H9 (cell line): Measurements from ENCODE around the gene ITGB8. TPM values are rescaled to one million over a fixed set of nuclear protein-coding genes. Genes with fewer than 3 reads are reported as not detected.

Source experiments
- DNase-seq: peaks from one replicate; pipeline ENCODE4 v3.0.0-alpha.2; 2017
- H2AFZ ChIP-seq: one replicate; pipeline ENCODE4 v1.6.1; 2013; ENCODE audit warnings: mild to moderate bottlenecking, low read length, control low read depth, moderate library complexity
- H2AK5ac ChIP-seq: 2 replicates; pipeline ENCODE4 v1.6.1; 2013; ENCODE audit warnings: low read length, control low read depth, mixed read lengths; ENCODE audit not compliant: insufficient read length
- H2BK120ac ChIP-seq: one replicate; pipeline ENCODE4 v1.6.1; 2013; ENCODE audit warnings: low read depth, mild to moderate bottlenecking, low read length, control low read depth, inconsistent platforms; ENCODE audit not compliant: poor library complexity, severe bottlenecking
- H2BK12ac ChIP-seq: 2 replicates; pipeline ENCODE4 v1.6.1; 2013; ENCODE audit warnings: low read length, control low read depth, mixed read lengths, low read depth; ENCODE audit not compliant: insufficient read length
- H2BK15ac ChIP-seq: 2 replicates; pipeline ENCODE4 v1.6.1; 2013; ENCODE audit warnings: low read depth, low read length, control low read depth
- H2BK20ac ChIP-seq: one replicate; pipeline ENCODE4 v1.6.1; 2013; ENCODE audit warnings: low read depth, mild to moderate bottlenecking, low read length, control low read depth, inconsistent platforms; ENCODE audit not compliant: poor library complexity, severe bottlenecking
- H2BK5ac ChIP-seq: 2 replicates; pipeline ENCODE4 v1.6.1; 2013; ENCODE audit warnings: low read length, control low read depth, mixed read lengths; ENCODE audit not compliant: insufficient read length
- H3K14ac ChIP-seq: 2 replicates; pipeline ENCODE4 v1.6.1; 2013; ENCODE audit warnings: low read length, control low read depth; ENCODE audit not compliant: insufficient read depth
- H3K18ac ChIP-seq: 2 replicates; pipeline ENCODE4 v1.6.1; 2013; ENCODE audit warnings: low read depth, mild to moderate bottlenecking, mixed read lengths, low read length, control low read depth; ENCODE audit not compliant: insufficient read length
- H3K23ac ChIP-seq: 2 replicates; pipeline ENCODE4 v1.6.1; 2013; ENCODE audit warnings: low read length, control low read depth, mixed read lengths, low read depth; ENCODE audit not compliant: insufficient read length
- H3K23me2 ChIP-seq: 2 replicates; pipeline ENCODE4 v1.6.1; 2013; ENCODE audit warnings: low read depth, mild to moderate bottlenecking, mixed read lengths, low read length, control low read depth; ENCODE audit not compliant: insufficient read length, poor library complexity, severe bottlenecking
- H3K27ac ChIP-seq: 2 replicates; pipeline ENCODE4 v1.5.1; 2013; ENCODE audit warnings: low read length, control low read depth, mixed read lengths, low read depth; ENCODE audit not compliant: insufficient read length
- H3K27me3 ChIP-seq: 2 replicates; pipeline ENCODE4 v1.6.1; 2013; ENCODE audit warnings: low read length, control low read depth, inconsistent platforms; ENCODE audit not compliant: insufficient read depth
- H3K4ac ChIP-seq: 2 replicates; pipeline ENCODE4 v1.6.1; 2013; ENCODE audit warnings: low read depth, mild to moderate bottlenecking, control low read depth, inconsistent platforms, low read length, moderate library complexity
- H3K4me1 ChIP-seq: 2 replicates; pipeline ENCODE4 v1.6.1; 2013; ENCODE audit warnings: low read length, control low read depth, inconsistent platforms; ENCODE audit not compliant: insufficient read depth
- H3K4me2 ChIP-seq: 2 replicates; pipeline ENCODE4 v1.6.1; 2013; ENCODE audit warnings: low read length, control low read depth, mixed read lengths; ENCODE audit not compliant: insufficient read length, insufficient read depth
- H3K56ac ChIP-seq: 2 replicates; pipeline ENCODE4 v1.6.1; 2013; ENCODE audit warnings: low read depth, mild to moderate bottlenecking, mixed read lengths, low read length, control low read depth; ENCODE audit not compliant: insufficient read length
- H3K79me1 ChIP-seq: 2 replicates; pipeline ENCODE4 v1.6.1; 2013; ENCODE audit warnings: low read depth, mild to moderate bottlenecking, moderate library complexity, low read length, control low read depth, inconsistent platforms; ENCODE audit not compliant: insufficient read depth, poor library complexity, severe bottlenecking
- H3K79me2 ChIP-seq: 2 replicates; pipeline ENCODE4 v1.6.1; 2013; ENCODE audit warnings: low read length, control low read depth, inconsistent platforms; ENCODE audit not compliant: insufficient read depth
- H3K9ac ChIP-seq: 2 replicates; pipeline ENCODE4 v1.6.1; 2013; ENCODE audit warnings: low read length, control low read depth, mixed read lengths; ENCODE audit not compliant: insufficient read length; ENCODE audit errors: extremely low read depth
- H3K9me3 ChIP-seq: one replicate; pipeline ENCODE4 v1.6.1; 2013; ENCODE audit warnings: low read depth, low read length, inconsistent platforms; ENCODE audit not compliant: control insufficient read depth
- H3T11ph ChIP-seq: one replicate; pipeline ENCODE4 v1.6.1; 2013; ENCODE audit warnings: mild to moderate bottlenecking, low read length, control low read depth, inconsistent platforms
- H4K20me1 ChIP-seq: one replicate; pipeline ENCODE4 v1.6.1; 2013; ENCODE audit not compliant: control insufficient read depth, insufficient read length, insufficient read depth
- H4K5ac ChIP-seq: 2 replicates; pipeline ENCODE4 v1.6.1; 2013; ENCODE audit warnings: low read depth, mild to moderate bottlenecking, mixed read lengths, low read length, control low read depth; ENCODE audit not compliant: insufficient read length
- H4K8ac ChIP-seq: replicated peaks from 2 replicates; pipeline ENCODE4 v1.6.1; 2013; ENCODE audit warnings: low read length, control low read depth, mixed read lengths, low read depth; ENCODE audit not compliant: insufficient read length
- H4K91ac ChIP-seq: 2 replicates; pipeline ENCODE4 v1.6.1; 2013; ENCODE audit warnings: low read depth, mild to moderate bottlenecking, moderate library complexity, mixed read lengths, low read length, control low read depth; ENCODE audit not compliant: insufficient read length
- H3K27ac Mint-ChIP-seq, 3 experiments: 2 replicates in 2 of 3; 3 replicates in 1 of 3; pipeline ENCODE4 v1.8.0; 2020 to 2021; ENCODE audit warnings: mixed read lengths in 3 of 3, mild to moderate bottlenecking in 1 of 3, moderate library complexity in 1 of 3
- H3K27me3 Mint-ChIP-seq: 2 replicates; pipeline ENCODE4 v1.8.0; 2021; ENCODE audit warnings: low read depth, mild to moderate bottlenecking, moderate library complexity, mixed read lengths
- H3K36me3 Mint-ChIP-seq, 3 experiments: 2 replicates in 2 of 3; 3 replicates in 1 of 3; pipeline ENCODE4 v1.8.0; 2020 to 2021; ENCODE audit warnings: low read depth in 3 of 3, mixed read lengths in 3 of 3; ENCODE audit not compliant: insufficient read depth in 1 of 3
- H3K4me1 Mint-ChIP-seq, 2 experiments: 2 replicates each; pipeline ENCODE4 v1.8.0; 2020; ENCODE audit warnings: mixed read lengths in 2 of 2
- H3K4me3 Mint-ChIP-seq, 2 experiments: 2 replicates in 1 of 2; 3 replicates in 1 of 2; pipeline ENCODE4 v1.8.0; 2020 to 2021; ENCODE audit warnings: mild to moderate bottlenecking in 2 of 2, mixed read lengths in 2 of 2, moderate library complexity in 1 of 2
- H3K9me3 Mint-ChIP-seq, 2 experiments: 2 replicates in 1 of 2; 3 replicates in 1 of 2; pipeline ENCODE4 v1.8.0; 2020; ENCODE audit warnings: mild to moderate bottlenecking in 2 of 2, mixed read lengths in 2 of 2, moderate library complexity in 1 of 2
- WGBS: extraction: QIAGEN DNeasy Blood & Tissue Kit; methylation state at CpG from one replicate; pipeline ENCODE4 v1.1.7; 2013; ENCODE audit warnings: missing lambda C conversion rate, low lambda C conversion rate, mixed read lengths; ENCODE audit not compliant: insufficient read length; ENCODE audit errors: extremely low coverage; 5-methylcytosine and 5-hydroxymethylcytosine counted together
- total RNA-seq: library from RNA; stranded (reverse); gene quantifications from 2 replicates; pipeline ENCODE4 v1.2.1, GENCODE V29; 2021
- TF ChIP-seq, protein P1 (sequence below): fragments of 200-600 bp; sonication (generic); conservative IDR thresholded peaks from 3 replicates; pipeline ENCODE4 v1.8.0; 2021; ENCODE audit warnings: antibody characterized with exemption, mild to moderate bottlenecking

The ITGB8 gene
- total RNA-seq, 1 experiment from 2014 or later, result 7.6 TPM

DNA sequence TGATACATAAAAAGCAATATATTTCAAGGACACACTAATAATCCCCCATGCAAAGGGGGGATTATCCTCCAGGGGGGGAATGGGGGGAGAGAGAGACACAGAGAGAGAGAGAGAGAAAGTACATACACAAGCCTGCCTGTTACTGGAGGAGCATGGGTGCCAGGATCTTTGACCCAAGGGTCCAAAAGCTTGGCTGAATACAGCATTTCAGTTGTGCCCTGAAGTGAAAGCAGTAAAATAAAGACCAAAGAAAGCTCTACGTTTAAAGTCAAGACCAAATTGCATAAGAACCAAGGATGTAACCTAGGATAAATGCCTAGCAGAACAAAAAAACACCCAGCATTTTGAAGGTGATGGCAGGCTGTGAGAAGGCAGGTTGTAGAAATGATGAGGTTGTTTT is 27.8 kb upstream of the ITGB8 start:
- no peaks in the 10 kb centered on the region for H3K23me2 ChIP-seq
- H2AFZ ChIP-seq, result no peak overlapping the region
- no peak overlapping the region for H3K4me2 ChIP-seq
- H3T11ph ChIP-seq, result no peak overlapping the region
- no peak overlapping the region for H3K18ac ChIP-seq
- no peak overlapping the region for H3K9ac ChIP-seq
- no peak overlapping the region for H3K27ac ChIP-seq
- H2BK12ac ChIP-seq, result no peak overlapping the region
- peaks cover 8 to 15% of the 10 kb centered on the region in 2 experiments for H3K4me1 Mint-ChIP-seq
- H3K23ac ChIP-seq, result no peak overlapping the region
- no peaks in the 10 kb centered on the region for H3K9me3 Mint-ChIP-seq
- no peak overlapping the region for H3K14ac ChIP-seq
- H4K20me1 ChIP-seq, result no peaks in the 10 kb centered on the region
- H3K9me3 ChIP-seq, result no peaks in the 10 kb centered on the region
- no peaks in the 10 kb centered on the region for H3K36me3 Mint-ChIP-seq
- no peak overlapping the region for H4K5ac ChIP-seq
- no peaks in the 10 kb centered on the region for H3K27me3 Mint-ChIP-seq
- no peaks in the 10 kb centered on the region for H3K79me2 ChIP-seq
- no peak overlapping the region for H3K4ac ChIP-seq
- no peak overlapping the region for H2BK5ac ChIP-seq
- no peaks in the 10 kb centered on the region for H3K27me3 ChIP-seq
- WGBS, result no CpG with 5 or more reads among the region's 1 CpG
- no peak overlapping the region for H4K8ac ChIP-seq
- TF ChIP-seq, protein P1, sequence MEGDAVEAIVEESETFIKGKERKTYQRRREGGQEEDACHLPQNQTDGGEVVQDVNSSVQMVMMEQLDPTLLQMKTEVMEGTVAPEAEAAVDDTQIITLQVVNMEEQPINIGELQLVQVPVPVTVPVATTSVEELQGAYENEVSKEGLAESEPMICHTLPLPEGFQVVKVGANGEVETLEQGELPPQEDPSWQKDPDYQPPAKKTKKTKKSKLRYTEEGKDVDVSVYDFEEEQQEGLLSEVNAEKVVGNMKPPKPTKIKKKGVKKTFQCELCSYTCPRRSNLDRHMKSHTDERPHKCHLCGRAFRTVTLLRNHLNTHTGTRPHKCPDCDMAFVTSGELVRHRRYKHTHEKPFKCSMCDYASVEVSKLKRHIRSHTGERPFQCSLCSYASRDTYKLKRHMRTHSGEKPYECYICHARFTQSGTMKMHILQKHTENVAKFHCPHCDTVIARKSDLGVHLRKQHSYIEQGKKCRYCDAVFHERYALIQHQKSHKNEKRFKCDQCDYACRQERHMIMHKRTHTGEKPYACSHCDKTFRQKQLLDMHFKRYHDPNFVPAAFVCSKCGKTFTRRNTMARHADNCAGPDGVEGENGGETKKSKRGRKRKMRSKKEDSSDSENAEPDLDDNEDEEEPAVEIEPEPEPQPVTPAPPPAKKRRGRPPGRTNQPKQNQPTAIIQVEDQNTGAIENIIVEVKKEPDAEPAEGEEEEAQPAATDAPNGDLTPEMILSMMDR, result no peak
- H2BK120ac ChIP-seq, result no peak overlapping the region
- H2BK15ac ChIP-seq, result no peak overlapping the region
- no peak overlapping the region for H3K4me3 Mint-ChIP-seq
- no peak overlapping the region for H4K91ac ChIP-seq
- H3K4me1 ChIP-seq, result no peaks in the 10 kb centered on the region; the same call in 1 of the 2 replicates
- DNase-seq, result no peak
- H2BK20ac ChIP-seq, result no peak overlapping the region
- H3K27ac Mint-ChIP-seq, result no peak overlapping the region
- H3K56ac ChIP-seq, result no peak overlapping the region
- no peak overlapping the region for H2AK5ac ChIP-seq
- H3K79me1 ChIP-seq, result no peaks in the 10 kb centered on the region
